Duodenal mucosa (tissue), 2 donors: ENCODE measurements around the gene ABTB1.

Experiments used
- H3K27ac ChIP-seq: one replicate; pipeline ENCODE4 v1.7.0; 2013; ENCODE audit warnings: low read depth, low read length
- H3K27me3 ChIP-seq, 2 donors: one replicate each; pipeline ENCODE4 v1.7.0; 2013; ENCODE audit warnings: low read length in 2 of 2, control low read depth in 1 of 2; ENCODE audit not compliant: insufficient read depth in 2 of 2, control insufficient read depth in 1 of 2
- H3K36me3 ChIP-seq, 2 donors: one replicate each; pipeline ENCODE4 v1.7.0; 2013; ENCODE audit warnings: low read length in 2 of 2, control low read depth in 1 of 2; ENCODE audit not compliant: insufficient read depth in 2 of 2, control insufficient read depth in 1 of 2
- H3K4me1 ChIP-seq, 2 donors: one replicate each; pipeline ENCODE4 v1.7.0; 2013; ENCODE audit warnings: low read length in 2 of 2, control low read depth in 1 of 2; ENCODE audit not compliant: insufficient read depth in 2 of 2, control insufficient read depth in 1 of 2
- H3K4me3 ChIP-seq, 2 donors: one replicate each; pipeline ENCODE4 v1.7.0; 2013; ENCODE audit warnings: low read length in 2 of 2, low read depth in 1 of 2
- H3K9ac ChIP-seq, 2 donors: one replicate each; pipeline ENCODE4 v1.7.0; 2013; ENCODE audit warnings: low read length in 2 of 2, low read depth in 1 of 2
- H3K9me3 ChIP-seq, 2 donors: one replicate each; pipeline ENCODE4 v1.7.0; 2013; ENCODE audit warnings: low read length in 2 of 2, control low read depth in 1 of 2; ENCODE audit not compliant: control insufficient read depth in 1 of 2

ABTB1 gene

DNA sequence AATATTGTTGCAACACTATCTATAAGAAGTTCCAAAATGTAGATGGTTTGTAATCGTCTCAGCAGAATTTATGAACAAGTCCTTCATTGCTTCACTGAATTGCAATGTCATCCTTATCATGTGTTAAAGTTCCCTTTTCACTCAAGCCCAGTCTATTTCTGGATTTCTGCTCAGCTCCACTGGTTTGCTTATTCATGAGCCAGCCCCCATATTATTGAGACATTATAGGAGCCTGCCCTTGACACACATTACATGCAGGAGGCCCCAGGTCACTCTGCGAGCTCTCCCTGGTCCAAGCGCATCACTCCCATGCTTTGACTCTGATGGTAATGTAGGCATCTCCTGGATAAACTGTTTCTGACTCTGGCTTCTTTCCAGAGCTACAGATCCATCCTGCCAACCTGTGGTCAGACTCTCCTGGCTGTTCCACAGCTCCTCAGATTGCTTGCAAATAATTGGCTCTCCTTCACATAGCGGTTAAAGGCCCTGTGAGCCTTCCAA is 56.9 kb downstream of the ABTB1 start:
- Histone ChIP-seq H3K9me3 (no peaks in the 10 kb centered on the region), H3K9ac (no peak overlapping the region), H3K4me3 (no peak overlapping the region), H3K27me3 (no peaks in the 10 kb centered on the region), H3K27ac (no peak overlapping the region), H3K4me1 (peaks cover 30 to 34% of the 10 kb centered on the region in 2 donors), H3K36me3 (peaks cover 0 to under 1% of the 10 kb centered on the region in 2 donors)

DNA sequence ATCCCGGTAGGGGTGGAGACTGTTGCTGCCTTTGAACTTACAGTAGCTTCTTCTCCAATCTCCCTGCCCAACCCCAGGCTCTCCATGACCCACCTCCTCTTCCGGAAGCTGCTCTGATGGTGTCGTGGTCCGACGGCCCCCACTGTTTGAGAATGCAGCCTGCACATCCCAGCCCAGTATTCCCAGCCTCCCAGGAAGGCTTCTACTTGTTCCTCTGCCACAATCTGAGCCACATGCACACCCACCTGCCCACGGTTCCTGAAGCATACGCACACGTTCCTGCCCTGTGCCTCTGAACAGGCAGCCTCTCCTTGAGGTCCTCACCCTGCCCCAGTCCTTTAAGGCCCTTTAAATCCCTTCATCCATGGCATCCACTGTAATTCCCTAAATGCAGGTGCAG is 57.4 kb downstream of the ABTB1 start:
- Histone ChIP-seq H3K36me3 (no peaks in the 10 kb centered on the region), H3K27me3 (no peaks in the 10 kb centered on the region), H3K4me1 (peaks cover 32 to 36% of the 10 kb centered on the region in 2 donors), H3K9ac (no peak overlapping the region), H3K4me3 (no peak overlapping the region), H3K27ac (no peak overlapping the region), H3K9me3 (no peaks in the 10 kb centered on the region)
